ENCODE results near the gene RPLP2.

The RPLP2 gene

DNA sequence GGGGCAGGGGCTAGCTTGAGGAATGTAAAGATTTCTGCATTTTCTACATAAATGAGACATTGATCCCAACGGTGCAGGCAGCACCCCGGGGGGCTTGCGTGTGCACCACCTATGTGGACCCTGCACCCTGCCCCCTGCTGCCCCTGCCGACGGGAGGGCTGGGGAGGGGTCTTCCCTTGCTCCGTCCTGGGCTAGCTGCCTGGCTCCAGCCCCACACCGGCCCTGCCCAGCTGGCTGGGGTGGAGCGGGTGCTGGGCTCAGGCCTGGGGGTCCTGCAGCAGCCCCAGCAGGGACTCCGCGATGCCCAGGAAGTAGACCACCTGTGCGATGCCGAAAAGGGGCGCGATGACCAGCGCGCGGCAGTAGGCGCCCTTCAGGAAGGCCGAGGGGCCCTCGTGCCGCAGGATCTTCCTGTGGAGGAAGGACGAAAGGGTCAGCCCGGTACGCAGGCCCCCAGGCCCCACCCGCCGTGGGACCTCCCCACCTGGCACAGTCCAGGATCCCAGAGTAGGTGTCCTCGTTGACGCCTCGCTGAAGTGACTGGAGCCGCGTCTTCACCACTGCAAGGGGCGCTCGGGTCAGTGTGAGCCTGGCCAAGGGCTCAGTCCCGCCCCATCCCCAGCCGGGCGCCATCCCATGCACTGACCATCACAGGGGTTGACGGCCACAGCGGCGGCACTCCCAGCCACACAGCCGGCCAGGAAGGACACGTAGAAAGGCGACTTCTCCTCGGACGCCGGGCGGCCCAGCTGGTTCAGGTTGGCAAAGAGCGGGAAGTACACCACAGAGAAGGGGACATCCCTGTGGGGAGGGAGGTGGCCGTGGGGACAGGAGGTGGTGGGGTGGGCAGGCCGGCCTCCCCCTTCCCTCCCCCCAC is 17.9 kb upstream of the RPLP2 start:
- no peak for DNase-seq (ENCODE audit: low spot score)

DNA sequence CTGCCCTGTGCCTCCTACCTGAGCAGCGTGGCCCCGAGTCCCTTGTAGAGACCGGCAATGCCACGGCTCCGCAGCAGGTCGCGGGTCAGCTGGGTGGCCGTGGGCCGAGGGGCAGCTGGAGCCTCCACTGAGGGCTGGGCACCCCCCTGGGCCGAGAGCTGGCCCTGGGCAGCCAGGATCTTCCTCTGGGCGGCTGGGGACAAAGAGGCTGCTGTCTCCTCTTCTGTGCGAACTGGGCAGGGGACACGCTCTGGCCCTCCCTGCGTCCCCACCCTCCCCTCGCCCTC is 17.3 kb upstream of the RPLP2 start:
- DNase-seq (ENCODE audit: low spot score), result no peak

DNA sequence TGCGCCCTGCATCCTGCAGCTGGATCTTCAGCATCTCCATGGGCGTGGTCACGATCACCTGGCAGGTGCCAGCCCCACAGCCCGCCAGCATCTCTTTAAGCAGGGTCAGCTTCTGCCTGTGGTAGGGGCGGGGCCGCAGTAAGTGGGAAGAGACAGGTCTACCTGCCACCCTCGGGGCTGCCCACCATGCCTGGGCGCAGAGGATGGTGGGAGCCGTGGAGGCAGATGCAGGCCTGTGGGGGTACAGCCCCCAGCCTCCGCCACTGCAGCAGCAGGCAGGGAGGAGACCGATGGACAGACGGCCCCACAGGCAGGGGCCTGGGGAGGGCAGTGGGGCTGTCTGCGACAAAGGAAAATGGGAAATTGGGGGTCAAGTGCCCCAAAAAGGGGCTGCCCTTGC is 16.9 kb upstream of the RPLP2 start:
- DNase-seq (ENCODE audit: low spot score), result no peak

DNA sequence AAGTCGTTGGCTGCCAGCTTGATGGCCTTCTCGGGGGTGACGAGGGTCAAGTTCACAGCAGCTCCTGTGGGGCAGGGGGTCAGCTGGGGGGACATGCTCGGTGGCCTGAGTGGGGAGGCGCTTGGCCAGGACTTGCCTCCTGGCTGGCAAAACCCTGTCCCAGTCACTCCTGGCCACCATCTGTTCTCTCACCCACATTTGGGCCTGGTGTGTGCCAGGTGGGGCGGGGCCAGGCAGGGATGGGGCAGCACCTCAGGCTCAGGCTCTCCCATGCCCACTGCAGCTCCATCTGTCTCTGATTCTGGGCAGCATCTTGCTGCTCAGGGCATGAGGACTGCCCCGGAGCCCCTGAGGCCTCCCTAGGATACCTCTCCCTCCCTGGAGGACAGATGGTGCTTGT is 16.2 kb upstream of the RPLP2 start:
- peak; percentile 95 for DNase-seq (ENCODE audit: low spot score)

DNA sequence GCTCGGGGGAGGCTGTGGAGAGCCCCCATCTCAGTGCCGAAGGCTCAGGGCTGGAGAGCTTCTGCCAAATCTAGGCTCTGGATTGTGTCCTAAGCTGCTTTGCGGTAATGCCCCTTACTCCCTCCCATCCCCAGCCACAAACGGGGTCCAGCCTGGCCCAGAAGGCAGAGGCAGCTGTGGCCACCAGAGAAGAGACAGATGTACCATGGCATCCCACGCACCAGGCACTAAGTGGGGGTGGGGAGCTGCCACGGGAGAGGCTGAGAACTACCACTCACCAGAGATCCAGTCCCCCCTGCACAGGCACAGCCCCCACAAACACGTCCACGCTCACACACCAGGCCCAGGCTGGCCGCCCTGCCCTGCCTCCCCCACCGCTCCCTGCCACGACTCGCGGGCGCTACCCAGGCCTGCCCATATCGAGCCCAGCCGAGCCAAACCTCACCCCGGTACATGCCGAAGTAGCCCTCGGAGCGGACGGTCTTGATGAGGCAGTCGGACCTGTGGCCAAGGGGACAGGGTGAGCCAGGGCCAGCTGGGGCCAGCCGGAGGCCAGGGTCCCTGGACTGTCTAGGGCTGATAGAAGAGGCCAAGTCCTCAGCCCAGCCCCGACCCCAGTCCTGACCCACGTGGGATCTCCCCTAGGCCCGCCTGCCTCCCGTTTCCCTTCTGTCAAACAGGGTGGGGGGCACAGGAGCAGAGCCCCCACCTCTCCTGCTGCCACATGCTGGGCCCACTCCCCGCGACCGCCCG is 15.6 kb upstream of the RPLP2 start:
- DNase-seq (ENCODE audit: low spot score), result no peak

DNA sequence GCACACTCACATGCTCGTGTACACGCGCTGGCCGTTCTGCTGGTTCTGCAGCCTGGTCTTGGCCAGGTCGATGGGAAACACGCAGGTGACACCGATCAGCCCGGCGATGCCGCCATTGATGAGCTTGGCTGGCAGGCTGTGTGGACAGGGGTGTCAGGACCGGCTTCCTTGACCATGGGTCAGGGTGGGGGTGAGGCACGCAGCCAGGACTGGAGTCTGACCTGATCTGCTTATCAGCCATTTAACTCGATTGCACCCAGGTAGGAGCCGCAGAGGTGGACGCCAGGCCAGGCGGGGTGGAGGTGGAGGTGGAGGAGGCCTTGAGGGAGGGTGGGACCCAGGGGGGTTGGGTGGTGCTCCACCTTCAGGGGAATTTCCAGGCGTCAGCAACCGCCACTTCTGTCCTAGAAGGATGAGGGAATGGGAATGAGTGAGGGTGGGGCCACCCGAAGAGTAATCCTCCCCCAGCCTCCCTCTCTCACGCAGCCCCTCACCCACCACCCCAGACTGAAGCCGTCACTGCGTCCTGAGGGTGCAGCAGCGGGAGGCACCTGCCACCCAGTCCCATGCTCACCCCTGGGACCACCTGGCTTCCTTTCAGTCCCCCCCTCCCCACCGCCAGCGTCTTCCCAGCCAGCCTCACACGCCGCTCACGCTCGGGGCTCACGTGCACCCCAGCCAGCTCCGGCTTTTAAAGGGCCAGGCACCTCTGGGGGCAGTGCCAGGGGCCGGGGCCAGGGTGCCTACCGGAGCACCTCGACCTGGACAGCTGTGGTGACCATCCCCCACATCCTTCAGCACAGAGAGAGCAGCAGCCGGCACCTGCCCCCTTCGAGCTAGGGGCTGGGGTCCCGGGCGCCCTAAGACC is 14.8 kb upstream of the RPLP2 start:
- DNase-seq (ENCODE audit: low spot score), result peak; percentile 65

DNA sequence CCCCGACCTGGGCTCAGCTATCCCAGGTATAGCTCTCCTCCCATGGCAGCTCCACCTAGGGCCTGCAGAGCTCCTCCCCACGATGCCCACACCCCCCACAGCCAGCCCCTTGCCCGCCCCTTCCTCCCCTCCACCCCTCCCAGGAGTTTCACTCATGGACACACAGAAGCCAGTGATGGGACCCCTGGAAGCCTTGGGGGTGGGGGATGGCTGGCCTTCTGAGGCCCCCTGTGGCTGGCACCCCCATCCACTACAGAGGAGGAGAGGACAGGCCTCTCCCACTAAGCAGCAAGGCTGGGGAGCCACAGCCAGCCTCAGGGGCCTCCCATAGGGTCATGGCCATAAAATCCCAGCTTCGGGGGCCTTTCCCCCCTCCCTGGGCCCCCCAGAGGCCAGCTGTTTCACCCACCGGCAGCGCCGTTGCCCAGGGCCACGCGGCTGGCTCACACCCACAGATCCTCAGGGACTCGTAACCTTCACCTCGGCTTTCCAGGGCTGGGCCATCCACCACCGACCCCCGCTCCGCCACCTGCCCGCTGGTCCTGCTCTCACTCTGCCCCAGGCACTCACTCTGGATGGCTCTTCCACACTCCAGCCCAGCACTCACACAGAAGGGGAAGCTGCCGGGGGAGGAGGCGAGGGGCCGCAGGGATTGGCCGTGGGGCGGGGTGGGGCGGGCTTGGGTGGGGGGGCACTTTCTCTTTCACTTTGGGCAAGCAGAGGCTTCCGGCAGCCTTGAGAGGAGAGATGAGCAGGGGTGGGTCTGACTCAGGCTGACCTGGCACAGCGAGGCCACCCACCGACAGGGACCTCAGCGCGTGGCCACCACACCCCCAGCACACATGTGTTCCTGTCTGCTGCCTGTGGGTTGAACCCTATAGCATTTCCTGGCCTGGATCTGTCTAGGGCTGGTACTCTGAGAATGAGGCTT is 13.9 kb upstream of the RPLP2 start:
- peak; percentile 58 for DNase-seq (ENCODE audit: low spot score)

DNA sequence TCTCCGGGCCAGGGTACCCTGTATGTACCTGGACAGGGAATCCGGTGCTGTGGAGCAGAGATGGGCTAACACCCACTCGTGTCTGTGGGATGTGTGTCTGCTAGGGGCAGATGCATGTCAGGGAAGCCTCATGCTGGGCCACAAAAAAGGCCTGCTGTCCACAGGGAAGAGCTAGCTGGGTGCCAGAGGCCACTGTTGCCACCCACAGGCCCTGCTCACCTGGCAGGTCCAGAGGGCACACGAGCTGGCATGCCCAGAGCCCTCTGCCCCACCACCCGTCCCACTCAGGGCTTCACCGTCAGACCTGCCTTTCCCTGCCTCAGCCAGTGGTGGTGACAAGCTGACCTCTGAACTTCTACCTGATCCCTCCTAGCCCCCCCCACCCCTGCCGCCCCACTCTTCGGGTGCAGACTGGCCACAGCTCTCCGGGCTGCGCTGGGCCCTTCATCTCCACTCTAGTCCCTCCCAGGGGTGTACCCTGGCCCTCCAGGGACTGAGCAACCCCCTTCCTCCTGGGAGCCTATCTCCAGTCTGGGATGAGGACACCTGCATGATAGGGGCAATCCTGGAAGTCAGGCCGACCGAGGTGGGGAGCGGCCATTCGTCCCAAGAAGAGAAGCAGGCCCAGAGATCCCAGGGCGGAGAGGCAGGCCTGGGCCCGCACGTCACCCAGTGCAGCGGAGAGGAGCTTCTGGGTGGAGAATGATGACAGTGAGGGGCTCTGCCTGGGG is 13.0 kb upstream of the RPLP2 start:
- DNase-seq (ENCODE audit: low spot score), result no peak

DNA sequence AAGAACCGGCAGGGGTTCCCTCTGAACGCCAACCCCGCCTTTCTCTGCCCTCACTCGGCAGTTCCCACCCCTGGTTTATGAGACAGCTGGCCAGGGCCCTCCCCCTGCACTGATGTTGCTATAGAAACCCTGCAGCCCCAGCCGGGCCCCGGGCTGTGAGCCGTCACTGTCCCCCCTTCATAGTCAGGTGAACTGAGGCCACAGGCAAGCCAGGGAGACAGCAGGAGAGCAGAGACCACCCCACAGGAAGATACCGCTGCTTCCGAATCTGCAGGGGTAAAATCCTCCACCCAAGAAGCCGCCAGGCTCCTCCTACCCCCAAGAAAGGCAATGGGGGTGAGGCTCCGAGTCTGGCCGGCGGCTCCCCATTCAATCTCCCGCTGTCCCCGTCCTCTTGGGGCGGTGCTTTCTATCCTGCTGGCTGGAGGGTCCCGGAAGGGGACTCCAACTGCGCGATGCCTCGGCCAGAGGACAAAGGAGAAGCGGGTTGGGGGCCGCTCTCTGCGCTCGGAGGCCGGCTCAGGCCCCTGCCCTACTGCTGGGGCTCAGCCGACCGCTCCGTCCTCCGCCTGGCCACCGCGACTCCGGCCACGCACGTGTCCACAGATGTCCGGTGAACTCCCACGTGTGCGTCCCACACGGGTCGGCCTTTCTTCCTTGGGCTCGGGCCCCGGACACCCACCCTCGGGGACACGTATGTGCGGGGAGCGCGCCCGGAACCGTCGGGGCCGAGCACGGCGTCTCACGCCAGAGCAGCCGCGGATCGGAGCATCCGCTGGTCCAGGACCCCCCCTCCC is 12.3 kb upstream of the RPLP2 start:
- DNase-seq (ENCODE audit: low spot score), result peak; percentile 70

DNA sequence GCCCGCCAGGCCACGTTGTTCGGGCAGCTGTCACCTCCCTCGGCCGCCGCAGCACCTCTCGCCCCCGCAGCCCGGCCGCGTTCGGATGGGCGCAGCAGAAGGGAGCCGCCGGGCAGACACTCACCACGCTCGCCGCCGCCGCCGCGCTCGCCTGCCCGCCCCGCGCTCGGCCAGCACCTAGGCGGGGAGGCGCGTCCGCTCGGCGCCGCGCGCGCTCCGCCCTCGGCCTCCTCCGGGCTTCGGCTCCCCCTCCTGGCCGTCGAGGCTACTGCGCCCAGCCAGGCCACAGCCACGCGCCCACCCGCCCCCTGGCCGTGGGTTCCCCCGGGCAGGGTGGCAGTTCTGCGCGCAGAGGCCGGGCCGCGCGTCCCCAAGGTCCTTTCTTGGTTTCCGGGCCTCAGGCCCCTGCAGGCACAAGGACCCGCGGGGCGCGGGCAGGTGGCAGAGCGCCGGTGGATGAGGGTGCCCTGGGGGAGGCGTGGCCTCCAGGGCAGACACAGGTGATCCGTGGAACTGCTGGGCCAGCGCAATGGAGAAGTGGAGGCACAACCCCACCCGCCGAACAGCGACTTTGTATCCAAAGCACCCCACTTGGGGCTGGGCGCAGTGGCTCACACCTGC is 11.6 kb upstream of the RPLP2 start, which contains the start of gene SLC25A22:
Gene SLC25A22, minus strand, starts transcription at position 189 of the 621 bp plus-strand sequence. CDS start 3,275 bp downstream, outside the sequence.
- peak; percentile 70 for DNase-seq (ENCODE audit: low spot score)

DNA sequence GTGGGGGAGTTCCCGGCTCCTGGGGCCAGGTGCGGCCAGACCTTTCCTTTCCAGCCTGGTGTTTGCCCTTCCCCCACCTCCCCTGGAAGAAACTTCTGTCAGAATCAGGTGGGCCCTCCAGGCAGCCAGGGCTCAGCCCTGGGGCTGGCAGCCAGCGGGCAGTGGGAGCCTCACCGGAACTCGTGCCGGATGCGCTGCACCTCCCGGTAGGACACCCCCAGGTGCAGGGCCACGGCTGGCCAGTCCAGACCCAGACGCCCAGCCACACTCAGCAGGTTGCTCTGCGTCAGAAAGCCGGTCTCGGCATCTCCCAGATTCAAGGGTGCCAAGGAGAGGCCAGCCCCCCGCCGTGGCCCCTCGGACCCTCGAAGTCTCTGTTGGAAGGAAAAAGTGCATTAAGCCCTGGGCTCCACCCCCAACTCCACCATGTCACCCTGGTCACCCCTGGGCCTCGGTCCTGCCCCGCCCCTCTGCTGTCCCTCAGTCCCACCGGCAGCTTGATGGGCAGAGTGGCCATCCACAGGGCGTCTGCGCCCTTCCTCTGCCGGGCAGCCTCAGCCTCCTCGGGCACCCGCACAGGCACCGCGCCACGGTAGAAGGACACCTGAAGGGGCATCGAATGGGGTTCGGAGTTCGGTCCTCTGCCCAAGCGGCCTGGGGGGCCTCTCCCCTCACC is 10.0 kb upstream of the RPLP2 start:
- DNase-seq (ENCODE audit: low spot score), result no peak

DNA sequence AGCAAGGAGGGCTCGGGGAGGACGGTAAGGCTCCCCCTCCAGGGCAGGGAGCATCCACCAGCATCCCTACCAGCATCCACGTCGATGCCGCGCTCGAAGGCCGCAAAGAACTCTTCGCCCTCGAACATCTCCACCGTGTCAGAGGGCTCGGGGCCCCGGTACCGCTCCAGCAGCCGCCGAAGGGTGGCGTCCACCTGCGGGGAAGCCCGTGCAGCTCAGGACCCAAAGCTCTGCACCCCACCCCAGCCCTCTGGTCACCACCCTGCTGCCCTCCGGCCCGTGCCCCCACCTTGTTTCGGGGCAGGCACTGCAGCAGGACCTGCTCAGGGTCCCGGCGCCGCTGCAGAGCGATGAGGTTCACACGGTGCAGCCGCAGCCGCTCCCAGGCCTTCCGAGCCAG is 9.3 kb upstream of the RPLP2 start:
- no peak for DNase-seq (ENCODE audit: low spot score)

DNA sequence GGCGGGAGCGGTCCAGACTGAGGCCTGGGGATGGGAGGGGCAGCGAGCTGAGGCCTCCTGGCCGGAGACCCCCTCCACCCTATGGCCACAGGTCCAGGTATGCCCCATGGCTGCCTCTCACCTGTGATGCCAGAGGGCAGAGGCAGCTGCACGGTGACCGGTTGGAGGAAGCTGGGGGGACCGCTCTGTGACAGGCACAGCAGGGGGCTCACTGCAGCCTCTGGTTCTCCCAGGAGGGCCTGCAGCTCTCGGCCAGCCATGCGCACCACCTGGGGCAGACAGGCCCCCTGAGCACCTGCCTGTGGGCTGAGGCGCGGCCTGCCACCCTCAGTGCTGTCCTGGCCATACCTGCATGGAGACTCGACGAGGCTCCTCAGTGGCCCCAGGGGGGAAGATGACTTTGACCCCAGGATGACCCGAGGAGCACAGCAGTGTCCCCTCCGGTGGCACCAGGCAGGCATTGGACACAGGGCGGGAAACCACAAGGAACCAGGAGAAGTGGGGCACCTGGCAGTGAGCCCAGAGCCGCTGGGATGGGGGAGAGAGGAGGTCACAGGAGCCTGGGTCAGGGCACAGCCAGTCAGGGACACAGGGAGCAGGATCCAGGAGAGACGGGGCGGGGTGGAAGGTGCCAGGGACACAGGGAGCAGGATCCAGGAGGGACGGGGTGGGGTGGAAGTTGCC is 8.5 kb upstream of the RPLP2 start:
- no peak for DNase-seq (ENCODE audit: low spot score)

DNA sequence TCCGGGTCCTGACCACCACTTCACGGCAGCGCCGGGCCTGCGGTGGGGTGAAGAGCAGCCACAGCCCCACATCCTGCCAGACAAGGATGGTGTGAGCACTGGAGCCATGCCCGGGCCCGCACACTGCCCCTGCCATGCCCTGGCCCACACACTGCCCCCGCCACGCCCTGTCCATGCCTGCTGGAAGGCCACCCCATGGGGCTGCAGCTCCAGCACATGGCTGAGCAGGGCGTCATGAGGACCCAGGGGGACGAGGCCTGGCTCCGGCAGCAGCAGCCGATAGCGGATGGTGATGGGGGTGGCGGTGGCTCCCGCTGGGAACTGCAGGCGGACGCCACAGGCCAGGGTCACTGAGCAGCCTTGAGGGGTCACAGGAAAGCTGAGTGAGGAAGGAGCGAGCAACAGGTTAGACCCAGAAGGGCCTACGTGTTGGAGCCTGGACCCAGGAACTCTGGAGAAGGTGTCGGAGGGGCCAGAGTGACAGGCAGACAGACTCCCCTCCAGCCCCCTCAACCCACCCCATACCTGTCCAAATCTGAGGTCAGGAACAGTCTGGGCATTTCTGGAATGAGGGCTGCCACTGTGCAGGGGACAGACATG is 7.6 kb upstream of the RPLP2 start:
- no peak for DNase-seq (ENCODE audit: low spot score)

DNA sequence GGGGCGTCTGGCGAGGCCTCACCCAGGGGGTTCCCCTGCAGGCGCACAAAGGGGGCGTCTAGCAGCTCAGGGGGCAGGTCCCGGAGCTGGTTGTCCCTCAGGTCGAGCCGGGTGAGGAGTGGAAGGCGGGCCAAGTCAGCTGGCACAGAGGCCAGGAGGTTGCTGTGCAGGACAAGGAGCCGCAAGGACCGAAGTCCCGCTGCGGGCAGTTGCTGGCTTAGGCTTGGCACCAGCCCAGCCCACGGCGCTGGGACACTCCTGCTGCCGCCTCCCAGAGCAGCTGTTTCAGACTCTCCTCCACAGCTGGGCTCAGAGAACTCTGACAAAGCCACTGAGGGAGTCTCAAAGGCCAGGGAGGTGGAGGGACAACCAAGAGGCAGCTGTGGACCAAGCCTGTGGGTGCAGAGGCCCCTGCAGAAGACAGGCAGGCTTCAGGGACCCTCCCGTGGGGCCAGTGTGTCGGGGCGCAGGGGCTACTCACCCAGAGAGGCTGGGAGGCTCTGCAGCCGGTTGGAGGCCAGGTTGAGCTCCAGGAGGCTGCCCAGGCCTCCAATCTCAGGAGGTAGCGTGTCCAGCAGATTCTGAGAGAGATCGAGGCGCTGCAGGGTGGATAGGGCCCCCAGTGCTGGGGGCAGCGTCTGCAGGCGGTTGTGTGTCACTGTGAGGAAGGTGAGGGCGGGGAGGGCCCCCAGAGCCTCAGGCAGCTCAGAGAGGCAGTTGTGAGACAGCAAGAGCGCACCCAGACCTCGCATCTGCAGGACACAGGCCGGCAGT is 6.9 kb upstream of the RPLP2 start:
- no peak for DNase-seq (ENCODE audit: low spot score)

DNA sequence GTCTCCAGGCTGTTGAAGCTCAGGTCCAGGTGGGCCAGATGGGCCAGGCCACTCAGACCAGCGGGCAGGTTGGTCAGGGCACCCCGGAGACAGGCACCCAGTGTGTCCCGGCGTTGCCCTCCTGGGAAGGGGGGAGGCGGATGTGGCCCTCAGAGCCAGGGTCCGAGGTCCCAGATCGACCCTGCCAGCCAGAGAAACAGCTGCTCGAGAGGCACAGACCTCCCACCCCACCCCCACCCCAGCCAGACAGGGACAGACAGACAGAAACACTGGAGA is 6.4 kb upstream of the RPLP2 start:
- DNase-seq (ENCODE audit: low spot score), result no peak

Data from cerebellar cortex (tissue), 1 donor.